ENCODE results near the gene DHX8.

DHX8 gene

DNA sequence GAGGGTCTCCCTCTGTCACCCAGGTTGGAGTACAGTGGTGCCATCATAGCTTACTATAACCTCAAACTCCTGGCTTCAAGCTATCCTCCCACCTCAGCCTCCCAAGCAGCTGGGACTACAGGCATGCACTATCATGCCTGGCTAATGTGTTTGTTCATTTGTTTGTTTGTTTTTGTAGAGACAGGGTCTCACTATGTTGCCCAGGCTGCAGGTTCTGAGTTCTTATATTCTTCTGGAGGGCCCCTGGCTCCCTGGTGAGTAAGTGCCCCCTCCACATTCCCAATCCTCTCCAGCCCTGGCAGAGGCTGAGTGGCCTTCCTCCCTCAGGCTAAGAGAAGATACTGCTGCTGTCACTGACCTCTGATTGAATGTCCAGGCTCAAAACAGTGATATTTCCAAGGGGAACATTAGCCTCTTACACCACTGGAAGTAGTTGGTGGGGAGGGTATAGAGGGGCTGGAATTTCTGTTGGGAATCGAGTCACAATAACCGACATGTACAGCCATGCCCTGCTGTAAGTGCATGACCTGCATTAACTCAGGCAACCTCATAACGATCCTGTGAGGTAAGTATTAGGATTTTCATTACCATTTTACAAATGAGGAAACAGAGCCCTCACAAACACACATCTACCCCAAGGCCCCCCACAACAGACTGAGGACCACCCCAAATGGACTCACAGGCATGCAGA lies 65.1 kb downstream of the DHX8 start:
- no peak for DNase-seq

DNA sequence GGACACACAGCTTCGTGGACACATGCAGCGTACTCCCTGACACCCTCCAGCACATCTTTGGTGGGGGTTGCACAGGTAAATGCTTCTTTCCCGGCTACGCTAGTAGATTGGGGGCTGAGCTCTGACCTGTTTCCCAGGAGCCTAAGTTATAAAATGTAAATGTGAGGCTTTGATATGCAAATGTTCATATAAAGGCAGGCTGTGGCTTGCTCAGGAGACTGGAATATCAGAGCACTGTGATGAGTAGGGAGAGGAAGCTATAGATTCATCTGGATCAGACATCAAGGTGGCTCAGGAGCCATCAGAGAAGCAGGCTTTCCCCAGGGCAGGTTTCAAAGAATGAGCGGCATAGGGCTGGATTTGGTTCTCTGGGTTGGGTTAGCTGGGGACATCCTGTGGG lies 65.7 kb downstream of the DHX8 start:
- DNase-seq, result no peak

DNA sequence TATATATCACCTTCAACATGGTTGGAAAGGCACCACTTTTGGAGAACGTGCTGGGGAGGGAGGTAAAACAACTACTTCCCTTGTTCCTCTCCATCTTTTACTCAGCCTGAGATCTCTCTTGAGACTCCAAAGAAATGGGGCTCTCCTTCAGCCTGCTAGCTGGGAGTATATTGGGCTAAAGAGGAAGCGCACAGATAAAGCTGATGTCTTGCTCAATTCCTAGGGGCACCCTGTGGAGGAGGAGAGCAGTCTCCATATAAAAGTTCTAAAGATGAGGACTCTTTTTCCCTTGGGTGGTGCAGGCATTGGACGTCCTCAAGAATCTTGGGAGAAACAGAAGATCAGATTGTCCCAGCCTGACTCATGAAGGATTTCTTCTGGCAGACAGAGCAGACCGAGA lies 67.0 kb downstream of the DHX8 start:
- no peak for DNase-seq

DNA sequence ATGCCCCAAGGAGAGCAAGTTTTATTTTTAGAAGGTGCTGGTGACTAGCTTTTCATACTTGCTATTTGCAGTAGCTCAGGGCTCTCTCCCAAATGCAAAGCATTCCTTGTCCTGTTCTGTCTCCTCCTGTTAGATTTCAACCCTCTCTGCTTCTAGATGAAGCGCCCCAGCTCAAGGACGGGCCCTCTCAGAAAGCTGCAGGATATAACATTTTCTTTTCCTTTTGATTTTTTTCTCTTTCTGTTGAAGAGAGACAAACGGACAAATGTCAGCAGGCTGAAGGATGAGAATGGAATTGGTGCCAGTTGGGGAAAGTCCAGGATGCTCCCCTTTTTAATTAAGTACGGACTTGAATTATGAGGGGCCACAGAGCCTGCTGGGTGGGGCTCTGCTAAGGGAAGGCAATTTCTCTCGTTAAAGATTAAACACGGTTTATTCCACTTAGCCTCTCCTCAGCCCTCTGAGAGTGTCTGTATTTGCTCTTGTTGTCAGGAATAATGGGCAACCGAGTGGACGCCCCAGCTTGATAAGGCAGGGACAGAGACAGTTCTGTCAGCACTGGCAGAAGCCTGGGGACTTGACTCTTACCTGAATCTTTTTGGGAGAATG lies 68.6 kb downstream of the DHX8 start:
- DNase-seq, result no peak

DNA sequence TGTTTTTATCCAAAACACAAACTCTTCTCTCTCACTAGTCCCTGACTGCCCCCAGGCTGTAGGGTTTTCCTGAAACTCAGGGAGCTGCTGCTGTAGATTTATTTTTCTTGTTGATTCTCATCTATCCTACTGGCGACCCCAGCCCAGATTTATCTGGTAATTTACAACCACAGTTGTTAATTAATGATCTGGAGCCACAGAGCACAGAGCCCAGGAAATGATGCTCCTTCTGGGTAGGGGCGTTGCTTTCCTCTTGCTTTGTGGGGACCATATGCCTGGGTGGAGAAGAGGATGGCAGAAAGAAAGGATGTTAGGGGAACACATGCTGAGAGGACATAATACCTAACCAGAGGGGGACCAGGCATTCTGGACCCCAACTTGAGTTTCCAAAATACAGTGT lies 69.8 kb downstream of the DHX8 start:
- DNase-seq, result no peak

DNA sequence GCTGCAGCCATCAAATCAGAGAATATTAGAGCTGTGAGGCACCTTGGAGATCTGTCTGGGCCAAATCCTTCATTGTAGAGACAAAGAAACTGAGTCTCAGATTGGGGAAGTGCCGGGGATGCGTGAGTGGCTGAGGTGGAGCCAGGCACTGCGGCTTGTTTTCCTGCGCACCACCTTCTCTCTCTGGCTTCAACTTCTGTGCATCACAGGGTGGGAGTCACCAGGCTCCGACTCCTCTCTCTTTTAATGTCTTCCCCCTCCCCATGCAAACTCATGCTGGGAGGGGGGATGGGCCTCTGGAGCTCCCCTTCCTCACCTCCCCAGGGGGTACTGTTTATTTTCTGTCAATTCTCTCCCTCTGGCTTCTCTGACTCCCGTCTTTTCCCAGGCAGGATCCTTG lies 71.1 kb downstream of the DHX8 start:
- DNase-seq, result no peak

DNA sequence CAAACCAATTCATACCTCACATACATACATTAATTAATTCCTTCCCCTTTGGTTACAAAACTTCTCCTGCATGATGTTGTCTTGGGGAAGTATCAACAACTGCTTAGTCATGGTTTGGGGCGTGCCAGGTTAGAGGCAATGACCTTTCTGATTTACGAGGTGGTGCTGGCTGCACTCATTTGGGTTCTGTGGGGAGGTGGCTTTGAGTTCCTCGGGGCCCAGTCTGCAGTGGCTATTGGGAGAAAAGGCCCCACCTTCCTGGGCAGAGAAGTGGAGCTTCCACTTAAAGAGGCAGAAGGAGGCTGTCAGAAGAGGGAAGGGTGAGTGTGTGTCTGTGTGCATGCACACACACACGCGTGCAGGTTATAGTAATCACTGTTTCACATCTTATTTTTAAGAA lies 72.5 kb downstream of the DHX8 start:
- DNase-seq, result peak; percentile 80

DNA sequence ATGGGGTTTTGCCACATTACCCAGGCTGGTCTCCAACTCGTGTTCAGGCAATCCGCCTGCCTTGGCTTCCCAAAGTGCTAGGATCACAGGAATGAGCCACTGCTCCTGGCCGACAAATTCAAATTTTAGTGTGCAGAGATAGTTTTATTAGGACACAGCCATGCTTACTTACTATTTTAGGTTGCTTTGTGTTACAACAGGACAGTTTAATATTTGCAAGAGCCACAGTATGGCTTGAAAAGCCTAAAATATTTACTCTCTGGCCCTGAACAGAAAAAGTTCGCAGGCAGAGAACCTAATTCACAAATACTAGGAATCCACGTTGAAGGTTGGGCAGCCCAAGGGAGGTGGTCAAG lies 75.0 kb downstream of the DHX8 start:
- no peak for DNase-seq

DNA sequence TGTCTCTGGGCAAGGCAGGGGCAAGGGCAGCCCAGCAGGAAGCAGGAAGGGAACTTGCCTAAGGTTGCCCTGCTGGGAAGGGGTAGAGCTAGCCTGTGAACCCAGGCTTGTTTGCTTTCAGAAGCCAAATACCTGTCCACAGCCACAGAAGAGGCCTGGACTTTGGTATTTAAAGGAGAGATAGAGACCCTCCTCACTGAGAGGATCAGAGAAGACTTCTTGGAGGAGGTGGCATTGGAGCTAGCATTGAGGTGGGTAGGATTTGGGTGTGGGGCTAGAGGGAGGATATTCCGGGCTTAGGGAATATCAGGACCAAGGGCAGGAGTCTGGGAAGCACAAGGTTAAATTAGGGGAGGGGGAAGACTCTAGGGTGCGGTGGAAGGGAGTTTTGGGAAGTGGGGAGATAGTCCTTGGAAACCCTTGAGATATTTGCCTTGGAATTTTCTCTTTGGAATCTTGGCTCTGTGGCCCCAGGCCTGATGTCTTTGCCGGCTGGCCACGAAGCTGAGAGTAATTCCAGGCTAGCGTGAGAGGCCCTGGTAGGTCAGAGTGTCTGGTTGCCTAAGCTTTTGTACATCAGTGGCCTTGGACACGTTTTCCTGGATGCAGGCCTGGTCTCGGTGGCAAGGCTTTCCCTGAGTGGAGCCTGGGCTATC lies 75.5 kb downstream of the DHX8 start:
- no peak for DNase-seq

DNA sequence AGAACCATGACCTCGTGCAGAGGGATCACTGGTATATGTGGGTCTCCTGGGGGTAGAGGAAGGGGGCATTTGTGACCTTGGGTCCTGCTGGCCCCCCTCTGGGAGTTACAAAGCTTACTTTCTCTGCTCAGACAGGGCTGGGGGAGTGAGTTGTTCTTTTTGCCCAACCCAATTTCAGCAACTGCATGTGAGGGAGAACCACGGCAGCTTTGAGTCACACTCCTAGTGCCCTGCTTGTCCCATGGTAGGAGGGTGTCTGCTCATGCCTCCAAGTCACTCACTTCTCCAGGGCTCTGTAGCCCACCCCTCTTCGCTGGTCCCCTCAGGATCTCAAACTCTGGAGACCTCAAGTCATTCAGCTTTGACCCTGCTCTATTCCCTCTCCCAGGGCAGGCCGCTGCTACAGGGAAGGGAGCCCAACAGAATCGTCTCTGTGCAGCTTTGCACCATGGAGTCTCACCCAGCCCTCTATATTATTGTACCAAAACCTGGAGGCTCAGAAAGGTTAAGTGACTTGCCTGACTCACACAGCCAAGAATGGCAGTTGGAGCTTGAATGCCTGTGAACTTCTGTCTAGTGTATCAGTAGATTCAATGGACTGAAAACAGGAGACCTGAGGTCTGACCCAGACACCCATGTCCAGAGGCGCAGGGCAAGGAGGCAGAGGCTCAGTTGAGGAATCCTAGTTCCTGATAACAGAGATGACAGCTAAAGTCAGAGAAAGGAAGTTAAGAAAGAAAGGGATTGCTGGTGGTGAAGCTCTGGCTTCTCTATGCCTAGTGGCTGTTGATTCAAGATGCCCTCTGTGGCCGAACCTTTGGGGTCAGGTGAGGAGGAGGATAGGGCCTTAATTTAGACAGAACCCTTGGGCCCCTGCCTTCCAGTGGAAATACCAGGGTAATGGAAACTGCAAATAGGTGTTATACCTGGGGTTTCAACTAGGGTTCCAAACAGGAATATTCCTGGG lies 77.0 kb downstream of the DHX8 start:
- no peak for DNase-seq

DNA sequence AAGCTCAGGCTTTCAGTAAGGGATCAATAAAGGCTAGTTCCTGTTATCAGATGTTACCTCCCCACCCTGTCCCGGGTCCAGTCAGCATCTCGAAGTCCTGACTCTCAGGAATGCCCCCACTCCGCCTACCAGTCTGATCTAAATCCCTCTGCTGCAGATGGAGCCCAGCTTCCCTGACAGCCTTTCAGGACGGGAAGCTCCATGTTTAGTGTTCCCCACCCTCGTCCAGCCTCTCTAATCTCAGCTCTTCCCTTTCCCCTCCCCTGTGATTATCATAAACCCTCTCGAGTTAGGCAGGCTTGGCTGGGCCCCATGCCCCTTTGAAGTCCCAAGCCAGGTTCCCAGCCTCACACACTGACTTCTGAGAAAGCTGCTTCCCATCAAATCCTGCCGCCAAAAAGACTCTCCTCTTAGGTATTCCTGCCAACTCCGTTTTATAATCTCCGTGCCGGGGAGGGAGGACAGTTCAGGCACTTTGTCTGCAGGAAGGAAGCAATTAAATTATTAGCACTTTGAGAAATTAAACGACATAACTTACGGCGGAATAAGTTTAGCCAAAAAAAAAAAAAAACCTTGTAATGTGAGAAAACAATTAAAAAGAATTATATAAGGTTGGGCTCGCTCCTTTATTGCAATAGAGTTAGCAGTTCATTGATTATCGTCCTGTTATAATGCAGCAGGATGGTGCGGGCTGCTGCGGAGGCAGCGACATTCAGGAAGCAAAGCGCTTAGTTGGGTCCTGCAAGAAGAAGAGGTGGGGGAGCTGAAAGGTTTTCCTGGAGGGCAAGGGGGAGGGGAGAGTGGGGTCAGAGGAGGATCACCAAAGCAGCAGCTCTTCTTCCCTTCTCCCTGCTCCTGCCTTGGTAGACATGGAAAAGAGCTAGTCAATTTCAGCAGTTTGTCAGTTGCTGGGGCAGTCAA lies 79.2 kb downstream of the DHX8 start:
- DNase-seq, result no peak

DNA sequence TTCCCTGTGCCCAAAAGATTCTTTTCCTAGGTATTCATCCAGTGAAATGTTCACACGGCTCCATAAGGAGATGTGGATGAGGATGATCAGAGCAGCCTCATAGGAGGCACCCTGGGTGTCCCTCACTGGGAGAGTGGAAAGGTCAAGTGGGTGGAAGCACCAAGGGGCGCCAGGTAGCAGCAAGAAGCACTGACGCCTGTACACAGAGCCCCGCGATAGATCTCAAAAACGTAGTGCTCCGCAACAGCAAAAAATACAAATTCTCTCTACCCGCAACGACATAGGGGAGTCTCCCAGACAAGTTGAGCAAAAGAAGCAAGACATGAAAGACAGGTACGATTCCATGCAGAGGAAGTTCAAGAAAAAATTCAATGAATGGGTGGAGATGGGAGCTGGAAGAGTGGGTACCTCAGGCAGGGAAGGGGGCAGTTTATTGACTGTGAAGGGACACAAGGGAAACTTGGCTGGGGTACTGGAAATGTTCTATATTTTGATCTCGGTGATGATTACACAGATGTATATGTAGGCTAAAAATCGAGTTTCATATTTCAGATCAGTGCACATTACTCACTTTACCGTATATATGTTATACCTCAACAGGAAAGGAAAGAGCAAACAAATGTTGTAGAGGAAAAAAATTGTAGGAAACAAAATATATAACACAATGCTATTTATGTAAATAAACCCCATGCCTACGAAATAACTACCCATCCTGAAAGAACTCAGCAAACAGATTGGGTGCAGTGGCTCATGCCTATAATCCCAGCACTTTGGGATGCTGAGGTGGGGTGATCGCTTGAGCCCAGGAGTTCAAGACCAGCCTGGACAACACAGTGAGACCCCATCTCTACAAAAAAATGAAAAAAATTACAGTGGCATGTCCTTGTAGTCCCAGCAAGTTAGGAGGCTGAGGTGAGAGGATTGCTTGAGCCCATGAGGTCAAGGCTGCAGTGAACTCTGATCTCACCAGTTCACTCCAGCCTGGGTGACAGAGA lies 80.1 kb downstream of the DHX8 start:
- no peak for DNase-seq

DNA sequence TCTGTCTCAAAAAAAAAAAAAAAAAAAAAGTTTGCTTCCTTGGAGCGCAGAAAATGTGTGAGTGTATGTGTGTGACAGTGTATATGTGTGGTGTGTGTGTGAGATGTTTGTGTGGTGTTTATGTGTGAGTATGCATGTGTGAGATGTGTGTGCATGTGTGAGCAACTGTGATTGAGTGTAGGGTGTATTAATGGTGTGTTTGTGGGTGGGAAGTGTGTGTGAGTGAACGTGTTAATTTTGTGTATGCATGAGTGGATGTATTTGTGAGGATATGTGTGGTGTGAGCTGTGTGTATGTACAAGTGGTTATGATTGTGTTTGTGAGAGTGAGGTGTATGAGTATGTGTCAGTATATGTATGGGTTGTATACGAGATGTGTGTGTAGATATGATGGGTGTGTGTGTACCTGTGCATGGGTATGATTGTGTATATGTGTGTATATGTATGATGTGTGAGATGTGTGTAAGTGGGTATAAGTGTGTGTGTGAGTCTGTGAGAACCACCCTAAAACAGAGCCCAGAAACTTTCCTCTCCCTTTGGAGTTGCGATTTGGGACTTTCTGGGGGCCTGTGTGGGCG lies 84.8 kb downstream of the DHX8 start:
- no peak for DNase-seq

DNA sequence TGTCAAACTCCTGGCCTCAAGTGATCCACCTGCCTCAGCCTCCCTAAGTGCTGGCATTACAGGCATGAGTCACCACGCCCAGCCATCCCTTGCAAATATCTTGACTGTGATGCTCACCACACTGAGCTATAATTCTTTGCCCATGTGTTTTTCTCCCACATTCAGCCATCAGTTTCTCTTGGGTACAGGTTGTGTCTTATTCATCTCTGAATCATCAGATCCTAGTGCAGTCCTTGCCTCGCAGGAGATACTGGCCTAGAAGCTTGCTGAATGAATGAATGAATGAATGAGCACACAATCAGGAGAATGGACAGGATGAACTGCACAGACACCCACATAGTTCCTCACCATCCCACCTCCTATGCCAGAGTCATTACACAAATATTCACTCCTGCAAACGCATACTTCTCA lies 86.7 kb downstream of the DHX8 start:
- DNase-seq, result peak; percentile 87

DNA sequence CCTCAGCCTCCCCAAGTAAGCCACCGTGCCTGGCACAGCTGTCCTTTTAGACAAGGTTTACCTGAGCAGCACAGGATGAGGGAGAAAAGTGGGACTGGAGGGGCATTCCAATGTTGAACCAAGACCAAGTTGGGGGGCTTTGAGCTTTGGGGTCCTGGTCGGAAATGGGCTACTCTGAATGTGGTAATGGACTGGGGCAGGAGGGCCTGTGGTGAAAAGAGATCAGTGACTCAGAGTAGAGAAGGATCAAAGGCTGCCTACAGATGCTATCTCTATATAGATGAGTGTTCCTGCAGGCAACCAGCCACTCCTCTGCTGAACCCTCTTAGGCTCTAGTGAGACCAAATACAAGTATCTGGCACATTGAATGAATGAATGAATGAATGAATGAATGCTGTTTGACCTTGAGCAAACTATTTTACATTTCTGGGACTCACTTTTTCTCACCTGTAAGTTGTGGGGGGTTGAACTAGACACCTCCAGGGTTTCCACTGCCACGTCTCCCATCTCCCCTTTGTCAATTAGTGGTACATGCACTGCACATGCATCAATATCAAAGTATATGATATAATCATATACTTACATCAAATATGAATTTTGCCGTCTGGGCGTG lies 88.7 kb downstream of the DHX8 start:
- peak; percentile 26 for DNase-seq

DNA sequence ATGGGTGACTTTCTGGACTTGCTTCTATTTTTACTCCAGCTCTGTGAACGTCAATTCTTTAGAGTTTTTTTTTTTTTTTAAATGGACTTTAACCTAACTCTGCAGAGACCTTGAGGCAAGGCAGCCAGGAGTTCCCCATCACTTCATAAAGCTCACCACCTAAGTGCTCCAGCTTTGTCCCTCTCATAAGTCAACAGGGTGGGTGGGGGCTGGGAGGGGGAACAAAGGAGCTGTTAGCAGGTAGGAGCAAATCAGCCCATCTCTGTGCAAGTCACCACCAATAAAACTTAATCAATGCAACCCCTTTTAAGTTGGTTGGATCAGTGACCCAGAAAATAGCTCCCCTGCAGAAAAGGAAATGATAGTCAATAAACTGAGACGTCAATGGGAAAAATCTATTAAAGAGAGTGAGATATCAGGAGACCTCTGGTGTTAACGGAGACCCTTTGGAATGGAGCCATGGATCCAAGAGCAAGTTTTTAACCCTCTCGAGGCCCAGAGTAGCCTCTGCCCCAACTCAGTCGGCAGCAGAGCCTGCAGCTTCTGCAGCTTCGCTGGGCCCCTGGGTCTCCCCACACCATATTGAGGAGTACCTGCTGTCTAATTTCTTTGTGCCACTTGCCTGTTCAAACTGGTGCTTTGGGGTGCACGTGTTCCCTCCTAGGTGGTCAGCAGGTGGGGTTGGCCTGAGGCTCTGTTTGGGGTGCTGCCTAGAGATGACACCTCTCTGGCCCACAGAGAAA lies 90.0 kb downstream of the DHX8 start:
- DNase-seq, result no peak

DNA sequence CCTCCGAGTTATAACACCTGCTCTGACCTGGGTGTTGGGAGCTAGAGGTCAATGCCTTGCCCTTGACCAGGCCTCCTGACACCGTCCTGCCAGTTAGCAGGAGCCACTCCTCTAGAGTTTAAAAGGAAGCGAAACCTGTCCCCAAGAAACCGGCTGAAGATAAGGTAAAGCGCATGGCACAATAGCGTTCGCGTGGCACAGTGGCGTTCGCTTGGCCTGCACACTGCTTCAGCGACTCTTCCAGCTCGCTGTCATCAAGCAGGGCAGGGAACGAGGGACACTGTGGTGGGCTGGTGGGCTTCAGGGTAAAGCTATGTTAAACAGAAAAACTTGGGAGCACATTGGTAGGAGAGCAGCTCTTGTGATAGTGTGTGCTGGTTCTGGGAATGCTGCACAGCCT lies 90.6 kb downstream of the DHX8 start:
- DNase-seq, result no peak

DNA sequence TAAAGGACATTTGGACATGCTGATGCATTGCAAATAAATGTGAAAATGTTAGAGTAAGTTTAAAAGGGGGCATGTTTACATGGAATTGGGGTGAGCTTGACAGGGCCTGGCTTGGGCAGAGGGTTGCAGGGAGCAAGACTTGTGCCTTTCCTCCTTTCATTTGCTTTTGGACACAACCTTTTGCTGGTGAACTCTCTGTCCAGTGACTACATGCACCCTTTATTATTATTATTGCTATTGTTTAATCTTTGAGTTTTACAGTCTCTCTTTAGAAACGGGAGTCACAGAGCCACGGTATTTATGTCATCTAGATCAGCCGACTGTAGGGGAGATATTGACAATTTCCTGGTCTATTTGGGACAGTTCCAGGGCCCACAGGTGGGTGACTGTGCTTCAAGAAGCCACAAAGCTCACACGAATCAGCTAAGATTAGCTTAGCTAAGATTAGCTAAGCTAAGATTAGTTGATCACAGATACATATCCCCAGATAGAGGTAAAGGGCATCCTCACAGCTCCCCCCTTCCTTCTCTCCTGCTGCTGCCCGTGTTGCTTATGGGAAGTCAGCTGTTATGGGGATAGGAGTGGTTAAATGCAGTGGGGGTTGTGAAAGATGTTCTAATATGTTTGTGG lies 91.2 kb downstream of the DHX8 start:
- DNase-seq, result no peak

All from EL (cell line).